HepG2 (cell line): ENCODE data around the gene ZFAND2B. TPM values are rescaled to one million over a fixed set of nuclear protein-coding genes. Genes with fewer than 3 reads are reported as not detected.

Source experiments
- GFI1 ChIP-seq: sonication (generic); formaldehyde crosslinking; IDR thresholded peaks from 2 replicates; pipeline ENCODE4 v1.5.0; 2020; ENCODE audit warnings: missing genetic modification reagents, mild to moderate bottlenecking, borderline replicate concordance
- HOXA9 ChIP-seq: sonication (generic); formaldehyde crosslinking; IDR thresholded peaks from 2 replicates; pipeline ENCODE4 v1.8.1; 2022; ENCODE audit warnings: missing genetic modification reagents, mild to moderate bottlenecking, moderate library complexity, borderline replicate concordance
- NCOA2 ChIP-seq: sonication (generic); formaldehyde crosslinking; IDR thresholded peaks from 2 replicates; pipeline ENCODE4 v1.8.0; 2022; ENCODE audit warnings: inconsistent platforms
- ONECUT2 ChIP-seq: sonication (generic); formaldehyde crosslinking; IDR thresholded peaks from 2 replicates; pipeline ENCODE4 v1.4.0; 2020; ENCODE audit warnings: missing genetic modification reagents
- ZFP62 ChIP-seq: sonication (generic); formaldehyde crosslinking; IDR thresholded peaks from 2 replicates; pipeline ENCODE4 v1.4.0; 2020; ENCODE audit warnings: missing genetic modification reagents
- ZNF737 ChIP-seq: sonication (generic); formaldehyde crosslinking; IDR thresholded peaks from 2 replicates; pipeline ENCODE4 v1.5.0; 2020; ENCODE audit warnings: missing genetic modification reagents, mild to moderate bottlenecking, borderline replicate concordance
- polyA plus RNA-seq, 8 experiments: library from polyadenylated mRNA; depleted of rRNA in 3 of 8; stranded (reverse) in 7 of 8; unstranded in 1 of 8; fragments of >200 nt; fragmentation: Illumina TruSeq in 4 of 8; extraction: Trizol in 4 of 8; gene quantifications; 2 replicates each; pipeline versions ENCODE4 v1.2.1 to v1.2.3, GENCODE V29; 2011 to 2016; ENCODE audit warnings: low read depth in 4 of 8, missing spikeins in 1 of 8, mixed read lengths in 1 of 8; ENCODE audit not compliant: insufficient read depth in 1 of 8
- total RNA-seq, 5 experiments: library from RNA; depleted of rRNA; stranded (reverse); fragments of >200 nt; fragmentation: Illumina TruSeq; extraction: Trizol; gene quantifications; 2 replicates each; pipeline ENCODE4 v1.2.3, GENCODE V29; 2016; ENCODE audit warnings: low read depth in 1 of 5
- TF ChIP-seq, protein P1 (sequence below): sonication (generic); formaldehyde crosslinking; IDR thresholded peaks from 2 replicates; pipeline ENCODE4 v1.4.0; 2020; ENCODE audit warnings: missing genetic modification reagents, borderline replicate concordance
- TF ChIP-seq, protein P2 (sequence below): sonication (generic); formaldehyde crosslinking; IDR thresholded peaks from 2 replicates; pipeline ENCODE4 v1.5.0; 2020; ENCODE audit warnings: mild to moderate bottlenecking, missing genetic modification reagents

ZFAND2B gene
- total and polyA plus RNA-seq, 2 of the 13 experiments (the other 11 are each of a cell fraction or from before 2014, with no cell fraction given): 53.3 to 115 TPM

DNA sequence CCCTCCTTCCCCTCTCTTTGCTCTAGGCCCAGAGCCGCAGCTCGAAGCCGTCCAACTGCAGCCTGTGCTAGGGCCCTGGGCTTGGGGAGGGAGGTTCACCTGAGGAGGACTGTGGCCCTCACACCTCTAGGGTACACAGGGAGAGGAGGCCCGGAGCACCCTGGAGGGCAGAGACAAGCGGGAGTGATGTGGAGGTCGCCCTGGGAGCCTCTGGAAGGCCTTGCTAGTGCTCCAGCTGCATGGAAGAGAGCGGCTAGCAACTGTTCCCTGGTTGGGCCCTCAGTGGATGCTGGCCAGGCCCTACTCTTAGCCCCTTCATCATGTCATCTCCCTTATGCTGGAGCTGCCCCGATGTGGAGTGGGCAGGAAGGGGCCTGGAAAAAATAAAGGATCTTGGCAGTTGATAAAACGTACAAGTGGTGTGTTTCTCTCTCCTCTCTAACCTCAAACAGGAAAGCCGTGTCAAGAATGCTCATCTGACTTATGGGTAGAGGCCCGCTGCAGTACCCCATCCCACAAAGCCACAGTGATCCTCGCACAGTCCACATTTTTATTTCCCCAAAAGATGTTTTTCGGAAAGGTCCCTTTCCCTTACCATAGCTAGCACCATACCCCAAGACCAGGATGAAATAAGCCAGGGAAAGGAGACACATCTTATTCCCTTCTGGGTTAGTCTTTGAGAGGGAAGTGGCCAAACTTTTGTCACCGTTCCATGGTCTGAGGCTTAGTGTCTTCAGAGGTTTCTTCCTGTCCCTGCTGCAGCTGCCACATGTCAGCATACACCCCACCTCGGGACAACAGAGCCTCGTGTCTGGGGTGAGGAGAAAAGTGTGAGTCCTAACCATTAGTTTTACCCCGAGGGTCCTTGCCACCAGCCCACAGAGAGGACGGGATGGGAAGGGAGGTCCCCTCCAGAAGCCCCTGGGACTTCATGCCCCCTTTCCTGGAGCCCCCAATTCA, 2.9 kb downstream of the ZFAND2B start (continued):
- TF ChIP-seq, protein P1, sequence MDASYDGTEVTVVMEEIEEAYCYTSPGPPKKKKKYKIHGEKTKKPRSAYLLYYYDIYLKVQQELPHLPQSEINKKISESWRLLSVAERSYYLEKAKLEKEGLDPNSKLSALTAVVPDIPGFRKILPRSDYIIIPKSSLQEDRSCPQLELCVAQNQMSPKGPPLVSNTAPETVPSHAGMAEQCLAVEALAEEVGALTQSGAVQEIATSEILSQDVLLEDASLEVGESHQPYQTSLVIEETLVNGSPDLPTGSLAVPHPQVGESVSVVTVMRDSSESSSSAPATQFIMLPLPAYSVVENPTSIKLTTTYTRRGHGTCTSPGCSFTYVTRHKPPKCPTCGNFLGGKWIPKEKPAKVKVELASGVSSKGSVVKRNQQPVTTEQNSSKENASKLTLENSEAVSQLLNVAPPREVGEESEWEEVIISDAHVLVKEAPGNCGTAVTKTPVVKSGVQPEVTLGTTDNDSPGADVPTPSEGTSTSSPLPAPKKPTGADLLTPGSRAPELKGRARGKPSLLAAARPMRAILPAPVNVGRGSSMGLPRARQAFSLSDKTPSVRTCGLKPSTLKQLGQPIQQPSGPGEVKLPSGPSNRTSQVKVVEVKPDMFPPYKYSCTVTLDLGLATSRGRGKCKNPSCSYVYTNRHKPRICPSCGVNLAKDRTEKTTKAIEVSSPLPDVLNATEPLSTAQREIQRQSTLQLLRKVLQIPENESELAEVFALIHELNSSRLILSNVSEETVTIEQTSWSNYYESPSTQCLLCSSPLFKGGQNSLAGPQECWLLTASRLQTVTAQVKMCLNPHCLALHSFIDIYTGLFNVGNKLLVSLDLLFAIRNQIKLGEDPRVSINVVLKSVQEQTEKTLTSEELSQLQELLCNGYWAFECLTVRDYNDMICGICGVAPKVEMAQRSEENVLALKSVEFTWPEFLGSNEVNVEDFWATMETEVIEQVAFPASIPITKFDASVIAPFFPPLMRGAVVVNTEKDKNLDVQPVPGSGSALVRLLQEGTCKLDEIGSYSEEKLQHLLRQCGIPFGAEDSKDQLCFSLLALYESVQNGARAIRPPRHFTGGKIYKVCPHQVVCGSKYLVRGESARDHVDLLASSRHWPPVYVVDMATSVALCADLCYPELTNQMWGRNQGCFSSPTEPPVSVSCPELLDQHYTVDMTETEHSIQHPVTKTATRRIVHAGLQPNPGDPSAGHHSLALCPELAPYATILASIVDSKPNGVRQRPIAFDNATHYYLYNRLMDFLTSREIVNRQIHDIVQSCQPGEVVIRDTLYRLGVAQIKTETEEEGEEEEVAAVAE (CRISPR knock-in tag): no peak
- TF ChIP-seq ONECUT2 (no peak), HOXA9 (CRISPR knock-in tag) (peak; percentile 50; the same call in 1 of the 2 replicates), ZFP62 (CRISPR knock-in tag) (no peak), NCOA2 (CRISPR knock-in tag) (no peak), ZNF737 (CRISPR knock-in tag) (peak; percentile 26; the same call in 1 of the 2 replicates), GFI1 (CRISPR knock-in tag) (no peak)
- TF ChIP-seq, protein P2, sequence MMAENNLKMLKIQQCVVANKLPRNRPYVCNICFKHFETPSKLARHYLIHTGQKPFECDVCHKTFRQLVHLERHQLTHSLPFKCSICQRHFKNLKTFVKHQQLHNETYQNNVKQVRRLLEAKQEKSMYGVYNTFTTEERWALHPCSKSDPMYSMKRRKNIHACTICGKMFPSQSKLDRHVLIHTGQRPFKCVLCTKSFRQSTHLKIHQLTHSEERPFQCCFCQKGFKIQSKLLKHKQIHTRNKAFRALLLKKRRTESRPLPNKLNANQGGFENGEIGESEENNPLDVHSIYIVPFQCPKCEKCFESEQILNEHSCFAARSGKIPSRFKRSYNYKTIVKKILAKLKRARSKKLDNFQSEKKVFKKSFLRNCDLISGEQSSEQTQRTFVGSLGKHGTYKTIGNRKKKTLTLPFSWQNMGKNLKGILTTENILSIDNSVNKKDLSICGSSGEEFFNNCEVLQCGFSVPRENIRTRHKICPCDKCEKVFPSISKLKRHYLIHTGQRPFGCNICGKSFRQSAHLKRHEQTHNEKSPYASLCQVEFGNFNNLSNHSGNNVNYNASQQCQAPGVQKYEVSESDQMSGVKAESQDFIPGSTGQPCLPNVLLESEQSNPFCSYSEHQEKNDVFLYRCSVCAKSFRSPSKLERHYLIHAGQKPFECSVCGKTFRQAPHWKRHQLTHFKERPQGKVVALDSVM (CRISPR knock-in tag): peak; percentile 22; the same call in 1 of the 2 replicates
